NCI-H2029 treated with DMSO at 0.1 percent for 48 hours (cell line): ENCODE results near the gene ATP5F1B.
"Not testable (repeated sequence)": the region's sequence is repeated elsewhere in the genome, so short reads cannot be mapped to it uniquely, and the experiment has no call there.

ENCODE experiments used
- DNase-seq: peaks from one replicate; lab custom pipeline; 2025; lab: John Stamatoyannopoulos, UW

ATP5F1B gene

DNA sequence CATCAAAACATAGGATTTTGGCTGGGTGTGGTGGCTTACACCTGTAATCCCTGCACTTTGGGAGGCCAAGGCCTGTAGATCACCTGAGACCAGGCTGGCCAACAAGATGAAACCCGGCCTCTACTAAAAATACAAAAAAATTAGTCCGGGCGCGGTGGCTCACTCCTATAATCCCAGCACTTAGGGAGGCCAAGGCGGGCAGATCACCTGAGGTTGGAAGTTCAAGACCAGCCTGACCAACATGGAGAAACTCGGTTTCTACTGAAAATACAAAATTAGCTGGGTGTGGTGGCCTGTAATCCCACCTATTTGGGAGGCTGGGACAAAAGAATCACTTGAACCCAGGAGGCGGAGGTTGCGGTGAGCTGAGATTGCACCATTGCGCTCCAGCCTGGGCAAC, 2.2 kb upstream of the ATP5F1B start:
- DNase-seq, result not testable (repeated sequence)

DNA sequence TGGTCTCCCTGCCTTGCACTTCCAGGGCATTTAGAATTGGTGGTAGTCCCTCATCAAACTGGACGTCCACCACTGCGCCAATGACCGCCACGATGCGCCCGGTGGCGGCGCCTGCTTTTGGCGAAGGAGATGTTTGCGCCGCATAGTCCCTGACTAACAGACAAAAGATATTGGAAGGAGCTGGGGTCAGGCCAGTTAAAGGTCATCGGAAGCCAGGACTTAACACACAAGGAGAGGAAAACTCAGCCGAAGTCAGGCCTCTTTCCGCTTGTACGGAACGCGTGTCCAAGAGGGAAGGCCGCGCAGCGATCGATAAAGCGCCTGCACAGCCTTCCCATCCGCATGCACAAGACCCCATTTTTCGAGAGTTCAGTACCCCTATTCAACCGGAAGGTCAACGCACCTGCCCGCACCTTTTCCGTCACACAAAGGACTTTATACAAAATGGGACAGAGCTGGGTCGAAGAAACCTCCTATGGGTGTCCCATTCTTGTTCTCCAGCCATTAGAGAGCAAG, 525 bp downstream of the ATP5F1B start:
- no peak for DNase-seq

GRCh38 chr12:56644654-56645053, 1.1 kb downstream of the ATP5F1B start:
- peak; percentile 6 for DNase-seq

DNA sequence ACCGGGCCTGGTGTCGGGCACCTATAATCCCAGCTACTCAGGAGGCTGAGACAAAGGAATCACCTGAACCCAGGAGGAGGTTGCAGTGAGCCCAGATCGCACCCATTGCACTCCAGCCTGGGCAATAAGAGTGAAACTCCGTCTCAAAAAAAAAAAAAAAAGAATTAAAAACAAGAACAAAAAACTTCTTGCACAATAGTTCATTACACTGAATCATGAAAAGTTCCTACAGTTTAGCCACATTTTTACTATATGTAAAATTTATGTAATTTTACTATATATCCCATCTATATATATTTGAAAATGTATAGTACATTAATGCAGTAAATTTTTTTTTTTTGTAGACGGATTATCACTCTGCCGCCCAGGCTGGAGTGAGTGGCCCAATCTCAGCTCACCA, 4.6 kb downstream of the ATP5F1B start:
- no peak for DNase-seq

- no peak for DNase-seq
Measured at GRCh38 chr12:56637621-56638020, 8.2 kb downstream of the ATP5F1B start.

- DNase-seq, result peak; percentile 97
Measured at GRCh38 chr12:56636675-56637540, 8.9 kb downstream of the ATP5F1B start.

- DNase-seq, result peak; percentile 79
Measured at GRCh38 chr12:56635806-56636674, 9.7 kb downstream of the ATP5F1B start.

DNA sequence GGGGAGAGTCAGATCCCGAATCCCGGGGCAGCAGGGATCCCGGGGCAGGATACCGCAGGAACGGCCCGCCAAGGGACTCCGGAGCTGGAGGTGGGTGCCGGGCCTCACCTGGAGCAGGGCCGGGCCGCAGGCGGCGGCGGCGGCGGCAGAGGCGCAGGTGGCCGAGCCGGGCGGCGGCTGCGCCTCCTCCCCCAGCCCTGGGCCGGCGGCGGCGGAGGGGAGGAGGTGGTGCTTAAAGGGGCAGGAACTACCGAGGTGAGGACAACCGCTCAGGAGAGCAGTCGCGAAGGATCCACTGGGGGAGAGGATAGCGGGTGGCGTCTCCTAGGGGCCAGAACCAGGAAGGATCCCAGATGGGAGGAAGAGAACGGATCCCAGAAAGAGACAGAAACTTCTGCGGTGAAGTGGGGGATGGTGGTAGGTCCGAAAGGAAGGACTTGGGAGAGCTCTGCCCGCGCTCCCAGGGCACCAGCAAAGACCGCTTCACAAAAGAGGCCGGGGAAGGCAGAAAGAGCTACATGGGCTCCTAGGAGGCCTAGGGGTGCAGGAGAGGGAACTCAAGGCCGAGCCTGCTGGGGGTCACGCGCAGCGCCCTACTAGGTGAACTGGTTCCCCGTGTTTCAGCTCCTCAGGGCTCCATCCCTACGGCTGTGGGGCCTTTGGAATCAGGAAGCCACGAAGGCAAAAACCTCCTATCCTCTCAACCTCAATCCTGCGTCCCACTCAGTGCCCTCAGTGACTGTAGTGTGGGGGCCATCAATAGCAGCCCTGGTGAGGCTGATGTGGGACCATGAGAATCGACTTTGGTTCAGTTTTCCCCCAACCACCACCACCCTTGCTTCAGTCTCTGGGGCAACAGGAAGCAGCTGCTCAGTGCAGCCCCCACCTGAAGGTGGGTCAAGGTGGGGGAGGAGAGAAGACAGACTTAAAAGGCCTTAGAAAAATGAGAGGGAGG, 10.7 kb downstream of the ATP5F1B start:
- DNase-seq, result peak; percentile 70

- peak; percentile 19 for DNase-seq
Measured at GRCh38 chr12:56634242-56634836, 11.4 kb downstream of the ATP5F1B start.

DNA sequence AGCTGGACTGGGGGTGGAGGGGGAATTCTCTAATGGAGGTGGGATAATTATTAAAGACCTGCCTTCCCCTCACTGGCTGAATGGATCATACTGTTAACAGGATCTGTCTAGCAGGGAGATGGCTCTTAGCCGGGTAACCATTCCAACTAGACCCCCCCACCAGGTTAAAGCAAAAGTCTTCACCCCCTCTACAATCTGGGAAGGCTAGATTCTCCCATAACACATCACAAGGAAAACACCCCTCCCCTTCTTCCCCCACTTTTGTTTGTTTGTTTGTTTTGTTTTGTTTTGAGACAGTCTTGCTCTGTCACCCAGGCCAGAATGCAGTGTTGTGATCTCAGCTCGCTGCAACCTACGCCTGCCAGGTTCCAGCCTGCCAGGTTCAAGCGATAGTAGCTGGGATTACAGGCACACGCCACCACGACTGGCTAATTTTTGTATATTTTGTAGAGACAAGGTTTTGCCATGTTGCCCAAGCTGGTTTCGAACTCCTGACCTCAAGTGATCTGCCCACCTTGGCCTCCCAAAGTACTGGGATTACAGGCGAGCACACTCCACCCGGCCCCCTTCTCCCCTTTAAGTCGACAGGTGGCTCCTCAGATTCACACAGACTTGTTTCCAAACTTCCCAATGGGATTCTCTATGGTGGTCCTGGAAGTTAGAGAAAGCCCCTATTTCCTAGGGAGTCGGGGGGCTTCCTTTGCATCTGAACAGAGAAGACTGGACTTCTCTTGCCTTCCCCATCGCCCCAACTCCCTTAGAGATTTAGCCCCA, 12.1 kb downstream of the ATP5F1B start:
- no peak for DNase-seq

GRCh38 chr12:56632701-56633467, 12.9 kb downstream of the ATP5F1B start:
- DNase-seq, result no peak

DNA sequence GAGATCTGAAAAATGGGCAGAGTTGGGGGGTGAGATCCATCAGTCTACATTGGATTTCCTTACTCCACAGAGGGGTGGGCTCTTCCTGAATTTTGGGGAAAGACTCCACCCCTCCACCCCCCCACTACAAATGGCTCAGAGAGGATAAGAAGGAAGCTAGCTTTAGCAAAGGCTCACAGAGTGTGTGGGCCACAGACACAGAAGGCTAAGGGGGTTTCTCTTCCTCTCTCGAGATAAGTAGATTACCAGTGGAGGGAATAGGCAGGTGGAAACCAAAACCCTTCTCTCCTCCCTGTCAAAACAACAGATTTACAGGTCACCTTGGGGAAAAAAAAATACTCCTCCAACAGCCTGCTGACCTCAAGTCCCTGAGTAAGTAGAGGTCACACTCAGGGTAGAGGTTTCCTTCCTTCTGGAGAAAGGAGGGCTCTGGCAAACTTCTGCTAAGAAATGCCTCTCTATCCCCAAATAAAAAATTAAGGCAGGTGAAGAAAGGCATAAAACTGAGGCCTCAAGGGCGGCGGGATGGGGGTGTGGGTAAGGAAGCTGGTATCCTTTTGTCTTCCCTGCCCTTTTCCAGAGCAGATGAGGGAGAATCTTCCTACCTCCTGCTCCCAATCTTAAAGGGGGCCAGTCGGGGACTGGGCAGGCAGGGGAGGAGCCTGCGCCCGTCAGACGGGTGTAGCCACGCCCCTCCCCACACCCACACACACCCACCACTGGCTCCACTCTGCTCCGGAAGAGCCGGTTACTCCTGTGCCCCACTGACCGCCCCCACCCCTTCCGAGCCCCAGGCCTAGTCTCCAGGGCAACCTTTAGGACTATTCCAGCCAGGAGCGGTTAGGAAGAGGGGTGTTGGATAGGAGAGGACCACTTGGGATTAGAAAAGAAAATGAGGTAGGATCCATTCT, 13.7 kb downstream of the ATP5F1B start:
- DNase-seq, result no peak

GRCh38 chr12:56630180-56630632, 15.6 kb downstream of the ATP5F1B start, which contains the start of gene BAZ2A:
Gene BAZ2A, minus strand, starts transcription at chr12:56630326. Its CDS starts 12,796 bp downstream, at chr12:56617530.
- DNase-seq, result peak; percentile 66

DNA sequence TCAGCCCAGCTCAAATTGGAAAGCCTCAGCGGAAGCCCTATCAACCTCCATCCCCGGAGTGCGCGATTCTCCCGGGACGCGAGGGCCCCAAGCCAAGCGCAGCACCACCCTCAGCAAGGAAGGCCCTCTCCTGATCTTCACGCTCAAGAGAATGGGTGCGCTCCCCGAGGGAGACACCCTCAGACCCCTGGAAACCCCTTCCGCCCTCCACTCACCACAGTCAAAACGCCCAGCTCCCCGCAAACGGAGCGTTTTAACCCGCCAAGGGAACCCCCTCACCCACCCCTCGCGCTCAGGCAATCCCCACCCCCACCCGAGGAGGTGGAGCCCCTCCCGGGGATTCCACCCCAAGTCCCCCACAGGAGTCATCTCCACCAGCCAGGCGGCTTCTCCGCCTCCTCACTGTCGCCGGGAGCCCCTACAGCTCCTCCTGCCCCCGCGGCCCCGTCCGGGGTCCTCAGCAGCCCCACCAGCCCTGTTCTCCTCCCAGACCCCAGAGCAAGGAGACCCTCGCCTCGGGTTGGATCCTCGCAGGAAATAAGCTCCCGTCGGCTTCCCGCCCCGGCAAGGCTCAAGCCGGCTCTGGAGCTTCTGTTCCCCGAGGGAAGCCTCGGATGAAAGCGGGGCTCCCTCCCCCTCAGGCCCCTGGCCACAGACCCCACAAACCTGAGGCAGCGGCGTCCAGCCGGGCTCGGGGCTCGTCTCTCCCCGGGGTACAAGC, 16.2 kb downstream of the ATP5F1B start:
- no peak for DNase-seq

DNA sequence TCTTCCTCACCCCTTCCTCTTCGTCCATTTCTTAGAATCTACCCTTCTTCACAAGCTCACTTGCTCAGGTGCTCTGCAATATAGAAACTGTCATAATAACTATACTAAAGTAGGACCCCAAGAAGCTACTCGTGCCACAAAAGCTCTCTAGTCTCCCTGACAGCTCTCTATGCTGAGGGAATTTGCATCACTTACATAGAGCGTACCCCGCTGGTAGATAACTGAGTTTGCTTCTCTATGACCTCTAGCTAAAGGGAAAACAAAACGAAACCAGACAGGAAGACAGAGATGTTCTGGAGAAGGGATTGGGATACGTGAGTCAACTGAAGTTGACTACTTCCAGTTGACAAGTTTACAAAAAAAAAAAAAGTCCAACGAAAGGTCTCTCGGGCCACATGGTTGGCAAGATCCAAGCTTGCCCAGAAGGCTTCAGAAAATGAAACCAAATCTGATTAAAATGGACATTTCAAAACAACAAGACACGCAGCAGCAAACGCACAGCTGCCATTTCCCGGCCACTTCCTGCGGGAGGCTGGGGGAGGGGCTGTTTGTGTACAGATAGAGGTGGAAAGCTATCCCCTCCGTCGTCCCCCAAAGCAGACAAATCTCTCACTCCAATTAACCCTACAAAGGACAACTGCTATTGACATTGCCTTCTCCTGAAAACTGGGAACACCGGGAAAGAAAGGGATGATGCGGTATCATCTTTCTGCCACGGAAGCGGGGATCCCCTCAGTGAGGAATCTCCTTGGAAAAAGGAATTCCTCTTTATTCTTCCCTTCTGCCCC, 16.9 kb downstream of the ATP5F1B start:
- no peak for DNase-seq

DNA sequence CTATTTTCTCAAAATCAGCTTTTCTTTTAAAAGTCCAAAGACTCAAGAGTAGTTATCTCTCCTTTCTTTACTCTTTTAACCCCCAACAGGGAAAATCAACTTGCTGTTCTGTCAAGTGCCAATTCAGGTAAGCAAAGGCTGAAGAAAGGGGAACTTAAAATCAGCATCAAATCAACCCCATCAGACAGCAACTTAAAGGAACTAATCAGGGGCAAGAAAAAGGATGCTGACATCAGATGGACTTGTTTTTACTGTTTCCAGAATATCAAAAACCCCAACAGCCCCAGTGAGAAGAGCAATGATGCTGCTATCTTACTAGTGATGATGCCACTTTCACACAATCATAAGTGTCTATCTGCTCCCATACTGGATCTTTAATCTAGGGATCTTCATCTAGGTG, 19.1 kb downstream of the ATP5F1B start:
- DNase-seq, result no peak

DNA sequence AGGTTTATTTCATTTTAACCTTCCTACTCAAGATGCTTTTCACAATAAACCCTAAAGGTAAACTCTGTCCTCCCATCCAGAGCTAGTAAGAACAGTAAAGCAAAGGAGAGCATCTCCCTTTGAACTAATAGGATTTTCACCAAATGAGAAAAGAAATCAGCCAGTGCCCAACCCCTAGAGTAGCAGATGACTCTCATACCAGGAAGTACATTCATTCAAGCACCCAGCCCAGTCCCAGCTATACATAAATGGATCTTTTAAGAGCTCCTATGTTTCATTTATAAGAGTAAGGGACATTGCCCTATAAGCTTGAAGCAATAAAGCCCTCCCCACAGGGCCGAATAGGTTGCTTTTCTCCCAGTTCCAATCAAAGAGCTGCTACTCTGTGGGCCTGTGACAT, 23.2 kb downstream of the ATP5F1B start:
- no peak for DNase-seq
